ENCODE results near the gene GALNT2. TPM values are rescaled to one million over a fixed set of nuclear protein-coding genes. Genes with fewer than 3 reads are reported as not detected.

The GALNT2 gene
- total and polyA plus RNA-seq, 2 of the 13 experiments (the other 11 are each of a cell fraction or from before 2014, with no cell fraction given) = 39.3 to 39.6 TPM

DNA sequence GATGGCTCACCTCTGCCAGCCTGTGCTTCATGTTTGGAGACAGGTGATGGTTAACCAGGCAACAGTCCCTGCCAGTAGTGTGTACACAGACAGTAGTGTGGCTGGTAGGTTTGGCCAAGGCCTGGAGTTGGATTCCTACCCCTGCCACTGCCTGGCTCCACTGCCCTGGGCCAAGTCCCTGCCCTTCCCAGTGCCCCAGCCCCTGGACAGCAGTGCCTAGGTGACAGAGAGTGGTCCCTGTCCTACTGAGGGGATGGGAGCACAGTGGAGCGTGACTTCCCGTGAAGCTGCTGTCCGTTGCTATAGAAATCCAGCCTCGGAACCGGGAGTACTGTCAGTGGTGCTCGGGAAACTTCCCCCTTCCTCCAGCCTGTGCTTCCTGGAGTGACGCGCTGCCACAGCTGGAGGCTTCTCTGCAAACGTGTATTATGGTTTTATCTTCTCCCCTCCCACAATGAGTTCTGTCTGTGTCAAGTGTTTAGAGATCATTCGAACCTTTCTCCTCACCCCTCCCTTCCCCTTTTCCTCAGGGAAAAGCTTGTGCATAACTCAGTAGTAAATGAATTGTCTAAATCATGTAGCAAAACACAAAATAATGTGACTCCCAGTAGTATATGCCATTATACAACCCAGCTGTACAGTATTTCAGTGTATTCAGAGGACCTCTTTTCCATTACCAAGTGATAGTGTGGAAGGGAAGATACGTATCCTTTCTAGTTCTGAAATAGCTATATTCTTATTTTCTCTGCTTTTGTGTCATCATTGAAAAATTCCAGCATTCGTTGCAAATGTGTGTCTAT, 73.4 kb downstream of the GALNT2 start:
- Histone ChIP-seq H3K36me3 (replicated peaks in 1 of 2; ENCODE audit: control insufficient read depth in 1 of 2, insufficient read depth in 2 of 2, low read length in 2 of 2) (no peaks in the 10 kb centered on the region; a peak in 1 of 5 replicates), H3K79me2 (ENCODE audit: insufficient read depth, low read length) (peaks cover 22% of the 10 kb centered on the region), H3K4me1 (ENCODE audit: insufficient read depth, low read length) (peaks cover 33% of the 10 kb centered on the region), H3K9me3 (ENCODE audit: low read length) (no peaks in the 10 kb centered on the region), H3K4me3 (replicated peaks in 1 of 3; ENCODE audit: insufficient read depth in 1 of 3, low read depth in 2 of 3, low read length in 3 of 3) (no peak overlapping the region), H3K27me3 (ENCODE audit: control insufficient read depth in 1 of 2, insufficient read depth in 2 of 2, low read length in 2 of 2) (no peaks in the 10 kb centered on the region), H3K27ac (ENCODE audit: extremely low read length, insufficient read depth, low read length) (no peak overlapping the region), H3K9ac (ENCODE audit: insufficient read depth, low read depth, low read length) (no peak overlapping the region), H3K4me2 (ENCODE audit: low read depth, low read length) (no peak overlapping the region), H2AFZ (ENCODE audit: low read length) (no peak overlapping the region), H4K20me1 (ENCODE audit: insufficient read depth, low read length) (no peaks in the 10 kb centered on the region)
- ATAC-seq (no peak; the same call in 1 of the 3 replicates), DNase-seq (ENCODE audit: low spot score) (no peak), FAIRE-seq (no peak)
- CTCF ChIA-PET (ENCODE audit: low intra/inter-chr PET ratio, low total read pairs) = no interaction called here
- TF ChIP-seq ZNF530 (CRISPR knock-in tag; IDR thresholded peaks at IDR 0.05; ENCODE audit: low read depth) (no peak), ZNF263 (CRISPR knock-in tag; IDR thresholded peaks at IDR 0.05) (peak; percentile 59), GLI4 (CRISPR knock-in tag; IDR thresholded peaks at IDR 0.05; ENCODE audit: borderline replicate concordance) (no peak)
- TF ChIP-seq, protein P1, sequence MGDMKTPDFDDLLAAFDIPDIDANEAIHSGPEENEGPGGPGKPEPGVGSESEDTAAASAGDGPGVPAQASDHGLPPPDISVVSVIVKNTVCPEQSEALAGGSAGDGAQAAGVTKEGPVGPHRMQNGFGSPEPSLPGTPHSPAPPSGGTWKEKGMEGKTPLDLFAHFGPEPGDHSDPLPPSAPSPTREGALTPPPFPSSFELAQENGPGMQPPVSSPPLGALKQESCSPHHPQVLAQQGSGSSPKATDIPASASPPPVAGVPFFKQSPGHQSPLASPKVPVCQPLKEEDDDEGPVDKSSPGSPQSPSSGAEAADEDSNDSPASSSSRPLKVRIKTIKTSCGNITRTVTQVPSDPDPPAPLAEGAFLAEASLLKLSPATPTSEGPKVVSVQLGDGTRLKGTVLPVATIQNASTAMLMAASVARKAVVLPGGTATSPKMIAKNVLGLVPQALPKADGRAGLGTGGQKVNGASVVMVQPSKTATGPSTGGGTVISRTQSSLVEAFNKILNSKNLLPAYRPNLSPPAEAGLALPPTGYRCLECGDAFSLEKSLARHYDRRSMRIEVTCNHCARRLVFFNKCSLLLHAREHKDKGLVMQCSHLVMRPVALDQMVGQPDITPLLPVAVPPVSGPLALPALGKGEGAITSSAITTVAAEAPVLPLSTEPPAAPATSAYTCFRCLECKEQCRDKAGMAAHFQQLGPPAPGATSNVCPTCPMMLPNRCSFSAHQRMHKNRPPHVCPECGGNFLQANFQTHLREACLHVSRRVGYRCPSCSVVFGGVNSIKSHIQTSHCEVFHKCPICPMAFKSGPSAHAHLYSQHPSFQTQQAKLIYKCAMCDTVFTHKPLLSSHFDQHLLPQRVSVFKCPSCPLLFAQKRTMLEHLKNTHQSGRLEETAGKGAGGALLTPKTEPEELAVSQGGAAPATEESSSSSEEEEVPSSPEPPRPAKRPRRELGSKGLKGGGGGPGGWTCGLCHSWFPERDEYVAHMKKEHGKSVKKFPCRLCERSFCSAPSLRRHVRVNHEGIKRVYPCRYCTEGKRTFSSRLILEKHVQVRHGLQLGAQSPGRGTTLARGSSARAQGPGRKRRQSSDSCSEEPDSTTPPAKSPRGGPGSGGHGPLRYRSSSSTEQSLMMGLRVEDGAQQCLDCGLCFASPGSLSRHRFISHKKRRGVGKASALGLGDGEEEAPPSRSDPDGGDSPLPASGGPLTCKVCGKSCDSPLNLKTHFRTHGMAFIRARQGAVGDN (CRISPR knock-in tag; IDR thresholded peaks at IDR 0.05) = 0 out of 2 replicates have a peak, but pooled peaks have one; percentile 12
- intact Hi-C loops (cut with micrococcal nuclease; ENCODE audit: unreplicated experiment) (no loop called here), in situ Hi-C loops (cut with HindIII; ENCODE audit: extremely low pct_ligation_motif_present, low pct_unique_long_range_greater_than_20kb) (no loop called here)
- no TSS peak for BruUV-seq (replicated peaks)
- WGBS (ENCODE audit: low lambda C conversion rate) = 92% methylated on average over 8 of the region's 12 CpGs
- POLR2A ChIA-PET = no interaction called here

All from HepG2 (cell line).